Brain microvascular endothelial cell (primary cell): Measurements from ENCODE around the gene STX12.
"Not testable (repeated sequence)": the region's sequence is repeated elsewhere in the genome, so short reads cannot be mapped to it uniquely, and the experiment has no call there.

Source experiments
- DNase-seq: peaks from one replicate; pipeline ENCODE4 v3.0.0-alpha.2; 2020
- H3K27ac ChIP-seq: fragments of 250-450 bp; sonication (Bioruptor Pico); 2 replicates; pipeline ENCODE4 v1.5.1; 2020; ENCODE audit warnings: mild to moderate bottlenecking, moderate library complexity
- H3K27me3 ChIP-seq: fragments of 250-450 bp; sonication (Bioruptor Pico); replicated peaks from 2 replicates; pipeline ENCODE4 v1.5.1; 2020; ENCODE audit warnings: mild to moderate bottlenecking
- H3K36me3 ChIP-seq: fragments of 250-450 bp; sonication (Bioruptor Pico); replicated peaks from 2 replicates; pipeline ENCODE4 v1.5.1; 2020; ENCODE audit warnings: mild to moderate bottlenecking
- H3K4me3 ChIP-seq: 2 replicates; pipeline ENCODE4 v1.5.1; 2011; ENCODE audit warnings: low read depth, mild to moderate bottlenecking, control low read depth, low read length, moderate library complexity
- in situ Hi-C: cut with HindIII; loops from 2 replicates; pipeline ENCODE4 v1.10.0; 2017; ENCODE audit warnings: low sequenced_read_pairs, low pct_ligation_motif_present
- TF ChIP-seq, protein P1 (sequence below): IDR thresholded peaks from 2 replicates; pipeline ENCODE4 v1.5.1; 2011; ENCODE audit warnings: low read depth, mild to moderate bottlenecking, moderate library complexity, low read length, control low read depth, inconsistent platforms; ENCODE audit errors: missing control alignments

Gene STX12

DNA sequence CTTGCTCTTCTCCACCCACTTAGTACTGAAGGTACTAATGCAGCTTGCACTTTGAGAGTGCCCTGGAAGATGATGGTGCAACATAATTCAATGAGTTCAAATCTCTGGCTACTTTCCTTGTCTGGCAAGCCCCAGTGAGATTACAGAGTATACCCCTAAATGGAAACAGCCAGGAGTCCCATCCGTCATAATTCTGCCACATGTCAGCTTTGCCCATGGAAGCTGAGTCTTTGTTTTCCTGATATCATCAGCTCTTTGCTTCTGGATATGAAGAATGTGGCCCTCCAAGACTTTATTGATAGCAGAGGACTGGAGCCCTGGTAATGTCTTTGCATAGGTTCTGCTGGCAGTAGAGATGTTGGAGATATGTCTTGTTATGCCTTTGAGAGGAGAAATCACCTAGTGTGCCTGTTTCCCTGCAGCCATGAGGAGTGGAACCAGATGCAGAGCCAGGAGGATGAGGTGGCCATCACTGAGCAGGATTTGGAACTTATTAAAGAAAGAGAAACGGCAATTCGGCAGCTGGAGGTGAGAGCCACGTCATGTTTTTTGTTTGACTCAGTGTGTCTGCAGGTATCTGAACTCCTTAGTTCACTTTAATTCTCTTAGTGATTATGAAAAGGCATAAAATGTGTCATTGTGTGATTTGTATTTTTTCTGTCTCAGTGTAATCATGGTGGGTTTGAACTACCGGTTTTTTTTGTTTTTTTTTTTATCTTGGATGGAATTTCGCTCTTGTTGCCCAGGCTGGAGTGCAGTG, 38.9 kb downstream of the STX12 start:
- no peak overlapping the region for H3K4me3 ChIP-seq
- DNase-seq, result no peak
- no peaks in the 10 kb centered on the region for H3K27me3 ChIP-seq
- no peak overlapping the region for H3K27ac ChIP-seq
- in situ Hi-C loops, result no loop called here
- TF ChIP-seq, protein P1, sequence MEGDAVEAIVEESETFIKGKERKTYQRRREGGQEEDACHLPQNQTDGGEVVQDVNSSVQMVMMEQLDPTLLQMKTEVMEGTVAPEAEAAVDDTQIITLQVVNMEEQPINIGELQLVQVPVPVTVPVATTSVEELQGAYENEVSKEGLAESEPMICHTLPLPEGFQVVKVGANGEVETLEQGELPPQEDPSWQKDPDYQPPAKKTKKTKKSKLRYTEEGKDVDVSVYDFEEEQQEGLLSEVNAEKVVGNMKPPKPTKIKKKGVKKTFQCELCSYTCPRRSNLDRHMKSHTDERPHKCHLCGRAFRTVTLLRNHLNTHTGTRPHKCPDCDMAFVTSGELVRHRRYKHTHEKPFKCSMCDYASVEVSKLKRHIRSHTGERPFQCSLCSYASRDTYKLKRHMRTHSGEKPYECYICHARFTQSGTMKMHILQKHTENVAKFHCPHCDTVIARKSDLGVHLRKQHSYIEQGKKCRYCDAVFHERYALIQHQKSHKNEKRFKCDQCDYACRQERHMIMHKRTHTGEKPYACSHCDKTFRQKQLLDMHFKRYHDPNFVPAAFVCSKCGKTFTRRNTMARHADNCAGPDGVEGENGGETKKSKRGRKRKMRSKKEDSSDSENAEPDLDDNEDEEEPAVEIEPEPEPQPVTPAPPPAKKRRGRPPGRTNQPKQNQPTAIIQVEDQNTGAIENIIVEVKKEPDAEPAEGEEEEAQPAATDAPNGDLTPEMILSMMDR, result no peak
- H3K36me3 ChIP-seq, result peaks cover 20% of the 10 kb centered on the region

DNA sequence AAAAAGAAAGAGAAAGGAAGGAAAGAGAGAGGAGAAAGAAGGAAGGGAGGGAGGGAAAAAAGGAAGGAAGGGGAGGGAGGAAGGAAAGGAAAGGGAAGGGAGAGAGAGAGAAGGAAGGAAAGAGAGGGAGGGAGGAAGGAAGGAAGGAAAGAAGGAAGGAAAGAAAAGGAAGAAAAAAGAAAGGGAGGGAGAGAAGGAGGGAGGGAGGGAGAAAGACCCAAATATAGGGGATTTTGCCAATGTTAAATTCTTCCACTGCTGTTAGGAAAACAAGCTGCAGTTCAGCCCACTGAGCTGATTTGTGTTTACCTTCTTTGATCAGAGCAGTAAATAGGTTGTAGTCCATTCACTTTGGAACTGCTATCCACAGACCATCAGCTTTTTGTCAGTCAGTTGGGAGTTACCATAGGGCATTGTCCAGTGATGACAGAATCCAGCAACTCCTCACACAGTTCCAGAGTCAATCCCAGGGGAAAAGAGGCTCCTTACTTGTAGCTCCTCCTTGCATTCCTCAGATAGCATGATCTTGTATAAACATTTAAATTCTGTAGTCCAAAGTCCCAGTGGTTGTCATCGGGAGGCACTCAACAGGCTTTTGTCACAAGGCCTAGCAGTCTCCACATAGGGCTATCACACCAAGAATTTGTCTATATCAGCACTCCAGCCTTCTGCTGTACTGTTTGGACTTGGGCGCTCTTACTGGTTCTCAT, 44.1 kb downstream of the STX12 start:
- Histone ChIP-seq H3K36me3 (peaks cover 34% of the 10 kb centered on the region), H3K4me3 (no peak overlapping the region), H3K27me3 (no peaks in the 10 kb centered on the region), H3K27ac (peak overlapping the region; percentile 38)
- peak; percentile 77 for DNase-seq
- in situ Hi-C loops, result no loop called here
- TF ChIP-seq, protein P1, result no peak

DNA sequence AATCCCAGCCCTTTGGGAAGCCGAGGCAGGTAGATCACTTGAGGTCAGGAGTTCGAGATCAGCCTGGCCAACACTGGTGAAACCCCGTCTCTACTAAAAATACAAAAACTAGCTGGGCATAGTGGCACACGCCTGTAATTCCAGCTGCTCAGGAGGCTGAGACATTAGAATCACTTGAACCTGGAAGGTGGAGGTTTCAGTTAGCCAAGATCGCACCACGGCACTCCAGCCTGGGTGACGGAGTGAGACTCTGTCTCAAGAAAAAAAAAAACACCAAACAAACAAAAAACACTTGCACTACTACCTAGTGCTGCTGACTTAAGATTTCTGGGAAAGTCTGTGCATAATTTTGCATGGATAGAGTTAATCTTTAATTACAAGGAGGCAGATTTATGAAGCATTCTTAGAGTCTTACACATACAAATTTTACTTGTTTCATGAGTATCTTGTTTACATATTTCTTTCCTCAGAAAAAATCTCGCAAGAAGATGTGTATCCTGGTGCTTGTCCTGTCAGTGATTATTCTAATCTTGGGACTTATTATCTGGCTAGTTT, 48.8 kb downstream of the STX12 start:
- in situ Hi-C loops, result no loop called here
- H3K4me3 ChIP-seq, result no peak overlapping the region
- H3K27ac ChIP-seq, result no peak overlapping the region
- DNase-seq, result no peak
- TF ChIP-seq, protein P1, result no peak
- no peaks in the 10 kb centered on the region for H3K27me3 ChIP-seq
- peaks cover 18% of the 10 kb centered on the region for H3K36me3 ChIP-seq

DNA sequence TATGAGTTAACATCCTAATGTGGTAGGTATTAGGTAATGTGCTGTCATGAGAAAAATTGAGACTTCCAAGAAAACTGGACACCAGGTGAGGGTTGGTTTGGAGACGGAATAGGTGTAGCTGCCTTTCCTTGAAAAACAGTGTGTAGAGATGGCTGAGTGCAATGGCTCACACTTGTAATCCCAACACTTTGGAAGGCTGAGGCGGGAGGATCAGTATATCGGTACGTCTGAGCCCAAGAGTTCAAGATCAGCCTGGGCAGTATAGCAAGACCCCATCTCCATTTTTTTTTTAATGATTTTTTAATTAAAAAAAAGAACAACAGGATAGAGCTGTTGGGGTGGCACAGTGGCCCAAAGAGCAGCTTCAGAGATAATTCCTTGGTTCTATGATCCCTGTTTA, 50.8 kb downstream of the STX12 start:
- H3K36me3 ChIP-seq, result peaks cover 11% of the 10 kb centered on the region
- DNase-seq, result no peak
- no peak overlapping the region for H3K4me3 ChIP-seq
- H3K27ac ChIP-seq, result no peak overlapping the region
- no peaks in the 10 kb centered on the region for H3K27me3 ChIP-seq
- TF ChIP-seq, protein P1, result no peak
- in situ Hi-C loops, result no loop called here

DNA sequence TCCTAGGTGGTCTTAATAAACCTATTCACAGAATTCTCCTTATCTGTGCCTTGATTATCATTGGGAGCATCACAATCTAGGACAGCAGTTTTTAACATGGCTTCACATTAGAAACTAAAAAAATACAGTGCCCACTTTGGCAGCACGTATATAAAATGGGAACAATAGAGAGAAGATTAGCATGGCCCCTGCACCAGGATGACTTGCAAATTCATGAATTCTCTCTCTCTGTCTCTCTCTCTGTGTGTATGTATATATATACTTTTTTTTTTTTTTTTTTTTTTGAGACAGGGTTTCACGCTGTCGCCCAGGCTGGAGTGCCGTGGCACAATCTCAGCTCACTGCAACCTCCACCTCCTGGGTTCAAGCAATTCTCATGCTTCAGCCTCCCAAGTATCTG, 51.4 kb downstream of the STX12 start:
- DNase-seq, result no peak
- Histone ChIP-seq H3K27me3 (no peaks in the 10 kb centered on the region), H3K27ac (no peak overlapping the region), H3K36me3 (peaks cover 7% of the 10 kb centered on the region), H3K4me3 (no peak overlapping the region)
- in situ Hi-C loops, result no loop called here
- TF ChIP-seq, protein P1, result no peak

DNA sequence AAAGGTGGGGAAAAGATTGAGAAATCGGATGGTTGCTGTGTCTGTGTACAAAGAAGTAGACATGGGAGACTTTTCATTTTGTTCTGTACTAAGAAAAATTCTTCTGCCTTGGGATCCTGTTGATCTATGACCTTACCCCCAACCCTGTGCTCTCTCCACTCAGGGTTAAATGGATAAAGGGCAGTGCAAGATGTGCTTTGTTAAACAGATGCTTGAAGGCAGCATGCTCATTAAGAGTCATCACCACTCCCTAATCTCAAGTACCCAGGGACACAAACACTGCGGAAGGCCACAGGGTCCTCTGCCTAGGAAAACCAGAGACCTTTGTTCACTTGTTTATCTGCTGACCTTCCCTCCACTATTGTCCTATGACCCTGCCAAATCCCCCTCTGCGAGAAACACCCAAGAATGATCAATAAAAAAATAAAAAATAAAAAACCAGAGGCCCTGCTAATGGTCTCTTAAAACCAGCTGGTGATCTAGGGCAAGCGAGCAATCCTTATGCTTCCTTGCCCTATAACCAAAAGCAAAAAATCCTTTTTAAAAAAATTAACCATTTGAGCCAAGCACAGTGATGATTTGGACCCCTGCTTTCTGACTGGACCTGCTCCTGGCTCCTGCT, 56.4 kb downstream of the STX12 start:
- in situ Hi-C loops, result not testable (repeated sequence)

More for the DNA sequence above, 56.4 kb downstream of the STX12 start:
- not testable (repeated sequence) for H3K27me3 ChIP-seq, DNase-seq, H3K27ac ChIP-seq, H3K4me3 ChIP-seq
- H3K36me3 ChIP-seq, result peaks cover 17% of the 10 kb centered on the region
